ENCODE measurements around the gene FMN1.

The FMN1 gene

GRCh38 chr15:32723171-32723948 is 471.2 kb downstream of the FMN1 start:
- TF ChIP-seq CTCF (IDR thresholded peaks at IDR 0.05; ENCODE audit: borderline replicate concordance, control extremely low read depth, extremely low read depth, insufficient read depth, missing control alignments) = no peak
- DNase-seq (ENCODE audit: low spot score) = peak; percentile 53
- in situ Hi-C loops (cut with MboI; ENCODE audit: low sequenced_read_pairs, unreplicated experiment) = no loop called here

GRCh38 chr15:32722136-32722535 is 472.4 kb downstream of the FMN1 start:
- DNase-seq (ENCODE audit: low spot score) = no peak
- in situ Hi-C loops (cut with MboI; ENCODE audit: low sequenced_read_pairs, unreplicated experiment) = no loop called here
- no peak for TF ChIP-seq CTCF (IDR thresholded peaks at IDR 0.05; ENCODE audit: borderline replicate concordance, control extremely low read depth, extremely low read depth, insufficient read depth, missing control alignments)

GRCh38 chr15:32721596-32721995 is 472.9 kb downstream of the FMN1 start:
- TF ChIP-seq CTCF (IDR thresholded peaks at IDR 0.05; ENCODE audit: borderline replicate concordance, control extremely low read depth, extremely low read depth, insufficient read depth, missing control alignments) = no peak
- in situ Hi-C loops (cut with MboI; ENCODE audit: low sequenced_read_pairs, unreplicated experiment) = no loop called here
- no peak for DNase-seq (ENCODE audit: low spot score)

GRCh38 chr15:32718821-32719716 is 475.4 kb downstream of the FMN1 start:
- DNase-seq (ENCODE audit: low spot score) = peak; percentile 38
- no peak for TF ChIP-seq CTCF (IDR thresholded peaks at IDR 0.05; ENCODE audit: borderline replicate concordance, control extremely low read depth, extremely low read depth, insufficient read depth, missing control alignments)
- in situ Hi-C loops (cut with MboI; ENCODE audit: low sequenced_read_pairs, unreplicated experiment) = no loop called here

- in situ Hi-C loops (cut with MboI; ENCODE audit: low sequenced_read_pairs, unreplicated experiment) = no loop called here
- no peak for TF ChIP-seq CTCF (IDR thresholded peaks at IDR 0.05; ENCODE audit: borderline replicate concordance, control extremely low read depth, extremely low read depth, insufficient read depth, missing control alignments)
- peak; percentile 33 for DNase-seq (ENCODE audit: low spot score)
These were observed 476.2 kb downstream of the FMN1 start for GRCh38 chr15:32718227-32718820.

GRCh38 chr15:32717426-32718226 is 476.9 kb downstream of the FMN1 start, which contains the start of gene GREM1:
Gene GREM1, plus strand, starts transcription at chr15:32718004. Its CDS starts 12,687 bp downstream, at chr15:32730691.
- in situ Hi-C loops (cut with MboI; ENCODE audit: low sequenced_read_pairs, unreplicated experiment) = no loop called here

More at GRCh38 chr15:32717426-32718226, 476.9 kb downstream of the FMN1 start, which contains the start of gene GREM1:
- DNase-seq (ENCODE audit: low spot score) = no peak
- no peak for TF ChIP-seq CTCF (IDR thresholded peaks at IDR 0.05; ENCODE audit: borderline replicate concordance, control extremely low read depth, extremely low read depth, insufficient read depth, missing control alignments)
